Measurements from ENCODE around the gene INPP4A. TPM values are rescaled to one million over a fixed set of nuclear protein-coding genes. Genes with fewer than 3 reads are reported as not detected.

INPP4A gene
- total and polyA plus RNA-seq, 10 of the 15 experiments (the other 5 are each of a cell fraction or from before 2014, with no cell fraction given), result 4.7 to 62.3 (median 36.9) TPM

DNA sequence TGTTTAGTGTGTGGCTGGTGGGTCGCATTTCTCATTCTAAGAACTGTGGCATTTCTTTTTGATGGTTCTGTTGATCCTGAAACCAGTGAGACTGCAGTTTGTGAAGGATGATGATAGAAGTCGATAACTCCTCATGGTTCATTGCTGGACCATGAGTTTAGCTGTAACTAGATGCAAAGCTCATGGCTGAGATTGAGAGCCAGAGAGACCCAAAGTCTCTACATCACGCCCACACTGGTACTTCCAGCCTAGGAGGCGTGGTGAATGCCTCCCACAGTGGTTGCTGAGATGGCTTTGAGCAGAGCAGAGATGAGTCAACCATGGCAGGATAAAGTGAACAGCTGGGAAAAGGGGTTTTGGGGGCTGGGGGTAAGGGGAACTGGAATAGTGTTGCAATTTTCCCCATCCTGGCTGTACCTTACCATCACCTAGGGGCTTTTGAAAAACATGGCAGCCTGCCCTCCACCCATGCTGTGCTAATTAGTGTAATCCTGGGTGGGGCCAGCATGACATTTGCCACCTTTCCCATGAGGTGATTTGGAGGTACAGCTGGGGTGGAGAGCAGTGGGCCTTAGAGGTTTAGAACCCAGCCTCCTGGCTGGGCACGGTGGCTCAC, 24.1 kb downstream of the INPP4A start (continued):
- TF ChIP-seq, protein P1, sequence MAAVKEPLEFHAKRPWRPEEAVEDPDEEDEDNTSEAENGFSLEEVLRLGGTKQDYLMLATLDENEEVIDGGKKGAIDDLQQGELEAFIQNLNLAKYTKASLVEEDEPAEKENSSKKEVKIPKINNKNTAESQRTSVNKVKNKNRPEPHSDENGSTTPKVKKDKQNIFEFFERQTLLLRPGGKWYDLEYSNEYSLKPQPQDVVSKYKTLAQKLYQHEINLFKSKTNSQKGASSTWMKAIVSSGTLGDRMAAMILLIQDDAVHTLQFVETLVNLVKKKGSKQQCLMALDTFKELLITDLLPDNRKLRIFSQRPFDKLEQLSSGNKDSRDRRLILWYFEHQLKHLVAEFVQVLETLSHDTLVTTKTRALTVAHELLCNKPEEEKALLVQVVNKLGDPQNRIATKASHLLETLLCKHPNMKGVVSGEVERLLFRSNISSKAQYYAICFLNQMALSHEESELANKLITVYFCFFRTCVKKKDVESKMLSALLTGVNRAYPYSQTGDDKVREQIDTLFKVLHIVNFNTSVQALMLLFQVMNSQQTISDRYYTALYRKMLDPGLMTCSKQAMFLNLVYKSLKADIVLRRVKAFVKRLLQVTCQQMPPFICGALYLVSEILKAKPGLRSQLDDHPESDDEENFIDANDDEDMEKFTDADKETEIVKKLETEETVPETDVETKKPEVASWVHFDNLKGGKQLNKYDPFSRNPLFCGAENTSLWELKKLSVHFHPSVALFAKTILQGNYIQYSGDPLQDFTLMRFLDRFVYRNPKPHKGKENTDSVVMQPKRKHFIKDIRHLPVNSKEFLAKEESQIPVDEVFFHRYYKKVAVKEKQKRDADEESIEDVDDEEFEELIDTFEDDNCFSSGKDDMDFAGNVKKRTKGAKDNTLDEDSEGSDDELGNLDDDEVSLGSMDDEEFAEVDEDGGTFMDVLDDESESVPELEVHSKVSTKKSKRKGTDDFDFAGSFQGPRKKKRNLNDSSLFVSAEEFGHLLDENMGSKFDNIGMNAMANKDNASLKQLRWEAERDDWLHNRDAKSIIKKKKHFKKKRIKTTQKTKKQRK (IDR thresholded peaks at IDR 0.05; ENCODE audit: low read depth, low read length), result no peak
- TF ChIP-seq RFX5 (IDR thresholded peaks at IDR 0.05; ENCODE audit: low read depth, low read length) (no peak), TAF1 (IDR thresholded peaks at IDR 0.05; ENCODE audit: borderline replicate concordance, low read depth, low read length) (no peak), NR2C2 (IDR thresholded peaks at IDR 0.05; ENCODE audit: borderline replicate concordance, control insufficient read depth, insufficient read length, low read depth) (no peak), PML (IDR thresholded peaks at IDR 0.05; ENCODE audit: low read length) (no peak), TCF12 (IDR thresholded peaks at IDR 0.05; ENCODE audit: low read depth, low read length) (peak; percentile 59; the same call in 1 of the 2 replicates), TCF3 (IDR thresholded peaks at IDR 0.05; ENCODE audit: borderline replicate concordance, insufficient read depth, low read depth, low read length) (0 out of 2 replicates have a peak, but pooled peaks have one; percentile 30), STAT3 (IDR thresholded peaks at IDR 0.05; ENCODE audit: low read depth, low read length) (no peak), CREM (IDR thresholded peaks at IDR 0.05; ENCODE audit: low read depth) (peak; percentile 47; the same call in 1 of the 2 replicates), SMAD5 (IDR thresholded peaks at IDR 0.05; ENCODE audit: low read depth) (no peak)
- TF ChIP-seq, protein P2, sequence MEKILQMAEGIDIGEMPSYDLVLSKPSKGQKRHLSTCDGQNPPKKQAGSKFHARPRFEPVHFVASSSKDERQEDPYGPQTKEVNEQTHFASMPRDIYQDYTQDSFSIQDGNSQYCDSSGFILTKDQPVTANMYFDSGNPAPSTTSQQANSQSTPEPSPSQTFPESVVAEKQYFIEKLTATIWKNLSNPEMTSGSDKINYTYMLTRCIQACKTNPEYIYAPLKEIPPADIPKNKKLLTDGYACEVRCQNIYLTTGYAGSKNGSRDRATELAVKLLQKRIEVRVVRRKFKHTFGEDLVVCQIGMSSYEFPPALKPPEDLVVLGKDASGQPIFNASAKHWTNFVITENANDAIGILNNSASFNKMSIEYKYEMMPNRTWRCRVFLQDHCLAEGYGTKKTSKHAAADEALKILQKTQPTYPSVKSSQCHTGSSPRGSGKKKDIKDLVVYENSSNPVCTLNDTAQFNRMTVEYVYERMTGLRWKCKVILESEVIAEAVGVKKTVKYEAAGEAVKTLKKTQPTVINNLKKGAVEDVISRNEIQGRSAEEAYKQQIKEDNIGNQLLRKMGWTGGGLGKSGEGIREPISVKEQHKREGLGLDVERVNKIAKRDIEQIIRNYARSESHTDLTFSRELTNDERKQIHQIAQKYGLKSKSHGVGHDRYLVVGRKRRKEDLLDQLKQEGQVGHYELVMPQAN (conservative IDR thresholded peaks at IDR 0.05), result no peak
- TF ChIP-seq, protein P3, sequence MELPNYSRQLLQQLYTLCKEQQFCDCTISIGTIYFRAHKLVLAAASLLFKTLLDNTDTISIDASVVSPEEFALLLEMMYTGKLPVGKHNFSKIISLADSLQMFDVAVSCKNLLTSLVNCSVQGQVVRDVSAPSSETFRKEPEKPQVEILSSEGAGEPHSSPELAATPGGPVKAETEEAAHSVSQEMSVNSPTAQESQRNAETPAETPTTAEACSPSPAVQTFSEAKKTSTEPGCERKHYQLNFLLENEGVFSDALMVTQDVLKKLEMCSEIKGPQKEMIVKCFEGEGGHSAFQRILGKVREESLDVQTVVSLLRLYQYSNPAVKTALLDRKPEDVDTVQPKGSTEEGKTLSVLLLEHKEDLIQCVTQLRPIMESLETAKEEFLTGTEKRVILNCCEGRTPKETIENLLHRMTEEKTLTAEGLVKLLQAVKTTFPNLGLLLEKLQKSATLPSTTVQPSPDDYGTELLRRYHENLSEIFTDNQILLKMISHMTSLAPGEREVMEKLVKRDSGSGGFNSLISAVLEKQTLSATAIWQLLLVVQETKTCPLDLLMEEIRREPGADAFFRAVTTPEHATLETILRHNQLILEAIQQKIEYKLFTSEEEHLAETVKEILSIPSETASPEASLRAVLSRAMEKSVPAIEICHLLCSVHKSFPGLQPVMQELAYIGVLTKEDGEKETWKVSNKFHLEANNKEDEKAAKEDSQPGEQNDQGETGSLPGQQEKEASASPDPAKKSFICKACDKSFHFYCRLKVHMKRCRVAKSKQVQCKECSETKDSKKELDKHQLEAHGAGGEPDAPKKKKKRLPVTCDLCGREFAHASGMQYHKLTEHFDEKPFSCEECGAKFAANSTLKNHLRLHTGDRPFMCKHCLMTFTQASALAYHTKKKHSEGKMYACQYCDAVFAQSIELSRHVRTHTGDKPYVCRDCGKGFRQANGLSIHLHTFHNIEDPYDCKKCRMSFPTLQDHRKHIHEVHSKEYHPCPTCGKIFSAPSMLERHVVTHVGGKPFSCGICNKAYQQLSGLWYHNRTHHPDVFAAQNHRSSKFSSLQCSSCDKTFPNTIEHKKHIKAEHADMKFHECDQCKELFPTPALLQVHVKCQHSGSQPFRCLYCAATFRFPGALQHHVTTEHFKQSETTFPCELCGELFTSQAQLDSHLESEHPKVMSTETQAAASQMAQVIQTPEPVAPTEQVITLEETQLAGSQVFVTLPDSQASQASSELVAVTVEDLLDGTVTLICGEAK (IDR thresholded peaks at IDR 0.05; ENCODE audit: borderline replicate concordance), result no peak
- TF ChIP-seq, protein P4, sequence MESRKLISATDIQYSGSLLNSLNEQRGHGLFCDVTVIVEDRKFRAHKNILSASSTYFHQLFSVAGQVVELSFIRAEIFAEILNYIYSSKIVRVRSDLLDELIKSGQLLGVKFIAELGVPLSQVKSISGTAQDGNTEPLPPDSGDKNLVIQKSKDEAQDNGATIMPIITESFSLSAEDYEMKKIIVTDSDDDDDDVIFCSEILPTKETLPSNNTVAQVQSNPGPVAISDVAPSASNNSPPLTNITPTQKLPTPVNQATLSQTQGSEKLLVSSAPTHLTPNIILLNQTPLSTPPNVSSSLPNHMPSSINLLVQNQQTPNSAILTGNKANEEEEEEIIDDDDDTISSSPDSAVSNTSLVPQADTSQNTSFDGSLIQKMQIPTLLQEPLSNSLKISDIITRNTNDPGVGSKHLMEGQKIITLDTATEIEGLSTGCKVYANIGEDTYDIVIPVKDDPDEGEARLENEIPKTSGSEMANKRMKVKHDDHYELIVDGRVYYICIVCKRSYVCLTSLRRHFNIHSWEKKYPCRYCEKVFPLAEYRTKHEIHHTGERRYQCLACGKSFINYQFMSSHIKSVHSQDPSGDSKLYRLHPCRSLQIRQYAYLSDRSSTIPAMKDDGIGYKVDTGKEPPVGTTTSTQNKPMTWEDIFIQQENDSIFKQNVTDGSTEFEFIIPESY (IDR thresholded peaks at IDR 0.05), result no peak
- TF ChIP-seq, protein P5, sequence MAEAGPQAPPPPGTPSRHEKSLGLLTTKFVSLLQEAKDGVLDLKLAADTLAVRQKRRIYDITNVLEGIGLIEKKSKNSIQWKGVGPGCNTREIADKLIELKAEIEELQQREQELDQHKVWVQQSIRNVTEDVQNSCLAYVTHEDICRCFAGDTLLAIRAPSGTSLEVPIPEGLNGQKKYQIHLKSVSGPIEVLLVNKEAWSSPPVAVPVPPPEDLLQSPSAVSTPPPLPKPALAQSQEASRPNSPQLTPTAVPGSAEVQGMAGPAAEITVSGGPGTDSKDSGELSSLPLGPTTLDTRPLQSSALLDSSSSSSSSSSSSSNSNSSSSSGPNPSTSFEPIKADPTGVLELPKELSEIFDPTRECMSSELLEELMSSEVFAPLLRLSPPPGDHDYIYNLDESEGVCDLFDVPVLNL (IDR thresholded peaks at IDR 0.05; ENCODE audit: low read depth, low read length), result no peak

All from GM12878 (cell line).